H1 (cell line): ENCODE measurements around the gene SEMA4C. TPM values are rescaled to one million over a fixed set of nuclear protein-coding genes. Genes with fewer than 3 reads are reported as not detected.

Experiments used
- CTCF ChIA-PET: fragments of 300-600 bp; sonication (Branson Sonifier 250); formaldehyde crosslinking; loops from one replicate; lab custom pipeline; 2021; ENCODE audit not compliant: partially characterized antibody; lab: Charles Lee
- POLR2A ChIA-PET: fragments of 300-600 bp; sonication (Branson Sonifier 250); formaldehyde crosslinking; loops from one replicate; lab custom pipeline; 2021; ENCODE audit warnings: inconsistent platforms; ENCODE audit not compliant: partially characterized antibody; lab: Charles Lee
- DNase-seq, 2 experiments: peaks; one replicate each; pipeline versions ENCODE4 v3.0.0 to v3.0.0-alpha.2; 2010 to 2022; ENCODE audit warnings: low spot score in 2 of 2, low read depth in 1 of 2, mixed read lengths in 1 of 2
- FAIRE-seq: peaks from 2 replicates; lab custom pipeline; 2011; peaks lifted over from hg19 to GRCh38; lab: Jason Lieb, UNC
- H2AFZ ChIP-seq: 2 replicates; pipeline ENCODE4 v1.8.1; 2012; ENCODE audit warnings: low read length, inconsistent platforms
- H2AK5ac ChIP-seq: 2 replicates; pipeline ENCODE4 v1.6.1; 2013; ENCODE audit warnings: low read depth, low read length
- H2BK120ac ChIP-seq: replicated peaks from 2 replicates; pipeline ENCODE3; 2013; ENCODE audit warnings: low read depth, low read length, inconsistent platforms
- H2BK12ac ChIP-seq: 2 replicates; pipeline ENCODE4 v1.6.1; 2013; ENCODE audit warnings: low read depth, low read length
- H2BK15ac ChIP-seq: 2 replicates; pipeline ENCODE4 v1.6.1; 2013; ENCODE audit warnings: low read length
- H2BK20ac ChIP-seq: 2 replicates; pipeline ENCODE4 v1.6.1; 2013; ENCODE audit warnings: low read length
- H2BK5ac ChIP-seq: 2 replicates; pipeline ENCODE4 v1.6.1; 2013; ENCODE audit warnings: low read depth, low read length
- H3K14ac ChIP-seq: 2 replicates; pipeline ENCODE4 v1.6.1; 2013; ENCODE audit warnings: inconsistent platforms; ENCODE audit not compliant: insufficient read length
- H3K18ac ChIP-seq: 2 replicates; pipeline ENCODE4 v1.6.1; 2013; ENCODE audit warnings: low read length; ENCODE audit errors: extremely low read depth
- H3K23ac ChIP-seq: 2 replicates; pipeline ENCODE4 v1.6.1; 2013; ENCODE audit warnings: inconsistent platforms; ENCODE audit not compliant: insufficient read length
- H3K23me2 ChIP-seq: 2 replicates; pipeline ENCODE4 v1.6.1; 2013; ENCODE audit warnings: low read depth, low read length
- H3K27ac ChIP-seq: 2 replicates; pipeline ENCODE4 v1.6.1; 2011; ENCODE audit warnings: low read depth, low read length, inconsistent platforms
- H3K27me3 ChIP-seq, 4 experiments: replicated peaks in 1 of 4; 1 replicate in 1 of 4; 2 replicates in 3 of 4; pipeline versions ENCODE4 v1.6.1 to v1.8.1; 2011 to 2013; ENCODE audit warnings: low read length in 3 of 4, mild to moderate bottlenecking in 3 of 4, inconsistent platforms in 2 of 4, mixed read lengths in 2 of 4, moderate library complexity in 1 of 4; ENCODE audit not compliant: control insufficient read depth in 3 of 4, insufficient read depth in 3 of 4; ENCODE audit errors: extremely low read depth in 1 of 4
- H3K36me3 ChIP-seq, 4 experiments: 2 replicates each; pipeline versions ENCODE4 v1.6.1 to v1.8.1; 2011 to 2013; ENCODE audit warnings: mild to moderate bottlenecking in 4 of 4, low read length in 3 of 4, moderate library complexity in 2 of 4, control low read depth in 1 of 4, inconsistent platforms in 1 of 4; ENCODE audit not compliant: insufficient read depth in 4 of 4, control insufficient read depth in 2 of 4
- H3K4ac ChIP-seq: replicated peaks from 2 replicates; pipeline ENCODE3; 2013; ENCODE audit warnings: low read length, low read depth, mixed read lengths, inconsistent platforms; ENCODE audit not compliant: insufficient read length
- H3K4me1 ChIP-seq, 4 experiments: replicated peaks in 1 of 4; 1 replicate in 1 of 4; 2 replicates in 3 of 4; pipeline versions ENCODE4 v1.6.1 to v1.8.1; 2011 to 2013; ENCODE audit warnings: low read length in 3 of 4, inconsistent platforms in 2 of 4, mixed read lengths in 1 of 4; ENCODE audit not compliant: insufficient read depth in 4 of 4, control insufficient read depth in 3 of 4
- H3K4me2 ChIP-seq, 2 experiments: 2 replicates each; pipeline versions ENCODE4 v1.6.1 to v1.8.1; 2011 to 2013; ENCODE audit warnings: low read depth in 2 of 2, low read length in 2 of 2, control low read depth in 1 of 2, inconsistent platforms in 1 of 2, mild to moderate bottlenecking in 1 of 2; ENCODE audit not compliant: insufficient read depth in 1 of 2
- H3K4me3 ChIP-seq, 4 experiments: fragments of 200-600, 300-600 bp in 1 of 4; sonication (generic), shearing (Covaris generic), sonication (Bioruptor Twin) in 1 of 4; 2 replicates each; pipeline versions ENCODE4 v1.5.1 to v1.8.1; 2011 to 2016; ENCODE audit warnings: low read length in 4 of 4, low read depth in 3 of 4, control low read depth in 2 of 4, inconsistent platforms in 2 of 4, mild to moderate bottlenecking in 2 of 4, mixed read lengths in 1 of 4, moderate library complexity in 1 of 4; ENCODE audit not compliant: insufficient read depth in 2 of 4; ENCODE audit errors: extremely low read depth in 1 of 4
- H3K56ac ChIP-seq: replicated peaks from 2 replicates; pipeline ENCODE3; 2013; ENCODE audit warnings: low read depth, mild to moderate bottlenecking, mixed read lengths, low read length, inconsistent platforms; ENCODE audit not compliant: insufficient read length
- H3K79me1 ChIP-seq: 2 replicates; pipeline ENCODE4 v1.6.1; 2013; ENCODE audit warnings: low read depth, low read length, control low read depth
- H3K79me2 ChIP-seq, 2 experiments: 2 replicates each; pipeline versions ENCODE4 v1.6.1 to v1.8.1; 2012 to 2013; ENCODE audit warnings: low read length in 2 of 2, mild to moderate bottlenecking in 2 of 2, inconsistent platforms in 1 of 2; ENCODE audit not compliant: insufficient read depth in 2 of 2, control insufficient read depth in 1 of 2
- H3K9ac ChIP-seq, 4 experiments: replicated peaks in 1 of 4; 1 replicate in 1 of 4; 2 replicates in 3 of 4; pipeline versions ENCODE4 v1.6.1 to v1.8.1; 2011 to 2013; ENCODE audit warnings: low read depth in 3 of 4, low read length in 3 of 4, control low read depth in 2 of 4, mild to moderate bottlenecking in 2 of 4, moderate library complexity in 2 of 4, inconsistent platforms in 1 of 4; ENCODE audit errors: extremely low read depth in 1 of 4
- H3K9me3 ChIP-seq, 2 experiments: 2 replicates each; pipeline versions ENCODE4 v1.6.1 to v1.8.1; 2012 to 2013; ENCODE audit warnings: mild to moderate bottlenecking in 2 of 2, moderate library complexity in 2 of 2, control low read depth in 1 of 2, inconsistent platforms in 1 of 2, low read depth in 1 of 2, low read length in 1 of 2, mixed read lengths in 1 of 2; ENCODE audit not compliant: insufficient read depth in 2 of 2
- H4K20me1 ChIP-seq, 2 experiments: replicated peaks in 1 of 2; 2 replicates each; pipeline versions ENCODE3 to v1.8.1; 2011 to 2013; ENCODE audit warnings: inconsistent platforms in 2 of 2, low read length in 2 of 2, mild to moderate bottlenecking in 1 of 2; ENCODE audit not compliant: insufficient read depth in 2 of 2, control insufficient read depth in 1 of 2
- H4K5ac ChIP-seq: 2 replicates; pipeline ENCODE4 v1.6.1; 2013; ENCODE audit warnings: low read length, low read depth, mixed read lengths, inconsistent platforms; ENCODE audit not compliant: insufficient read length
- H4K8ac ChIP-seq: 2 replicates; pipeline ENCODE4 v1.8.0; 2013; ENCODE audit warnings: mild to moderate bottlenecking, moderate library complexity, low read length, inconsistent platforms; ENCODE audit not compliant: insufficient read depth; ENCODE audit errors: extremely low read depth
- H4K91ac ChIP-seq: replicated peaks from 2 replicates; pipeline ENCODE3; 2013; ENCODE audit warnings: low read length, mixed read lengths, inconsistent platforms; ENCODE audit not compliant: insufficient read length
- ATF3 ChIP-seq: IDR thresholded peaks from 2 replicates; pipeline ENCODE4 v1.6.1; 2011; ENCODE audit warnings: low read depth, mild to moderate bottlenecking, low read length; ENCODE audit not compliant: insufficient read depth
- BACH1 ChIP-seq: IDR thresholded peaks from 2 replicates; pipeline ENCODE4 v1.6.1; 2012; ENCODE audit warnings: low read length, improper control_type of control experiment
- EGR1 ChIP-seq: IDR thresholded peaks from 2 replicates; pipeline ENCODE4 v1.6.1; 2011; ENCODE audit warnings: low read depth, low read length, borderline replicate concordance
- KDM5A ChIP-seq: fragments of 200-600 bp; IDR thresholded peaks from 2 replicates; pipeline ENCODE4 v1.7.1; 2012; ENCODE audit warnings: mild to moderate bottlenecking, low read length, inconsistent platforms, mixed read lengths
- POLR2A ChIP-seq, 2 experiments: IDR thresholded peaks; 1 replicate in 1 of 2; 2 replicates in 1 of 2; pipeline ENCODE4 v1.6.1; 2011; ENCODE audit warnings: low read depth in 2 of 2, low read length in 2 of 2, mild to moderate bottlenecking in 2 of 2; ENCODE audit errors: control extremely low read depth in 1 of 2
- SIN3A ChIP-seq, 2 experiments: IDR thresholded peaks in 1 of 2; conservative IDR thresholded peaks in 1 of 2; 2 replicates each; pipeline ENCODE4 v1.6.1; 2011 to 2012; ENCODE audit warnings: low read length in 2 of 2, improper control_type of control experiment in 1 of 2, low read depth in 1 of 2, mild to moderate bottlenecking in 1 of 2
- WGBS, 2 experiments: shearing (Covaris generic) in 1 of 2; methylation state at CpG; one replicate each; pipeline versions ENCODE4 v1.1.6 to v1.1.7; 2013 to 2015; ENCODE audit warnings: low lambda C conversion rate in 2 of 2, mixed read lengths in 2 of 2, inconsistent platforms in 1 of 2, low coverage in 1 of 2, missing lambda C conversion rate in 1 of 2; ENCODE audit not compliant: insufficient replicate concordance in 2 of 2, insufficient coverage in 1 of 2, insufficient read length in 1 of 2; ENCODE audit errors: extremely low coverage in 1 of 2, missing lambda C conversion rate in 1 of 2; 5-methylcytosine and 5-hydroxymethylcytosine counted together
- polyA plus RNA-seq, 7 experiments: library from polyadenylated mRNA; depleted of rRNA in 3 of 7; stranded (reverse) in 5 of 7; unstranded in 2 of 7; fragments of >200 nt in 5 of 7; fragments of 200-250 nt in 2 of 7; gene quantifications; 1 replicate in 5 of 7; 2 replicates in 1 of 7; 4 replicates in 1 of 7; pipeline versions ENCODE4 v1.2.1 to v1.2.3, GENCODE V29; 2011 to 2013; ENCODE audit warnings: missing spikeins in 2 of 7, mixed read lengths in 2 of 7
- total RNA-seq: library from RNA; stranded (reverse); fragmentation: NEBNext Ultra II Directional; extraction: Animal tissue kit (Norgen Biotek cat#: 25700); gene quantifications from 2 replicates; pipeline ENCODE4 v1.2.1, GENCODE V29; 2021

The SEMA4C gene
- total and polyA plus RNA-seq, 2 of the 8 experiments (the other 6 are each of a cell fraction or from before 2014, with no cell fraction given): 47.5 to 67.3 TPM

- Histone ChIP-seq H3K56ac (no peak overlapping the region), H4K20me1 (peaks cover 0 to 6% of the 10 kb centered on the region in 2 experiments), H4K8ac (no peak overlapping the region; the same call in 1 of the 2 replicates), H2BK20ac (no peak overlapping the region), H3K14ac (no peak overlapping the region), H3K4ac (no peak overlapping the region), H3K4me2 (peak overlapping the region; percentile 60 to 75), H3K9ac (no peak overlapping the region), H2BK5ac (peak overlapping the region; percentile 71; the same call in 1 of the 2 replicates), H3K23ac (no peak overlapping the region), H3K79me2 (no peaks in the 10 kb centered on the region), H2BK12ac (0 out of 2 replicates have a peak overlapping the region, but pooled peaks have one; percentile 27), H2BK120ac (no peak overlapping the region), H3K36me3 (peaks cover 19 to 59% (median 29%) of the 10 kb centered on the region in 4 experiments), H3K18ac (peak overlapping the region; percentile 60; the same call in 1 of the 2 replicates), H4K5ac (no peak overlapping the region), H3K4me1 (peaks cover 3 to 18% (median 13%) of the 10 kb centered on the region in 4 experiments), H2AK5ac (0 out of 2 replicates have a peak overlapping the region, but pooled peaks have one; percentile 32), H3K79me1 (peaks cover 3% of the 10 kb centered on the region; the same call in 1 of the 2 replicates), H2AFZ (no peak overlapping the region), H3K27me3 (no peaks in the 10 kb centered on the region), H4K91ac (no peak overlapping the region), H2BK15ac (0 out of 2 replicates have a peak overlapping the region, but pooled peaks have one; percentile 61), H3K27ac (peak overlapping the region; percentile 69; the same call in 1 of the 2 replicates), H3K9me3 (no peaks in the 10 kb centered on the region), H3K23me2 (no peaks in the 10 kb centered on the region; the same call in 1 of the 2 replicates), H3K4me3 (peak overlapping the region in 1 of 4 experiments; percentile 50; a peak in 2 of 8 replicates)
- 62% methylated on average over 11 of the region's 11 CpGs; no CpG with 5 or more reads in 1 of the 2 experiments for WGBS, 2 experiments
- ChIA-PET CTCF (interaction anchor here (1.7 to 4.5 kb wide), 5 partner anchors 10 to 70 kb away, joined by 4 to 30 read pairs (median 6); partner anchors contain the start of genes ANKRD39 and CNNM3), POLR2A (interaction anchor here (1.1 to 4.4 kb wide), 8 partner anchors 12 to 74 kb away, joined by 3 to 39 read pairs (median 6); partner anchors contain the start of genes ANKRD23, ANKRD39 and CNNM3)
- FAIRE-seq: no peak
- TF ChIP-seq SIN3A (conservative IDR thresholded peaks at IDR 0.05 in 1 of 2, IDR thresholded peaks at IDR 0.05 in 1 of 2; ENCODE audit: low read depth in 1 of 2, low read length in 2 of 2) (no peak), KDM5A (no peak), EGR1 (no peak), POLR2A (IDR thresholded peaks at IDR 0.05; ENCODE audit: control extremely low read depth in 1 of 2, low read depth in 2 of 2, low read length in 2 of 2) (no peak), BACH1 (no peak), ATF3 (no peak)
- no peak for DNase-seq
Measured at GRCh38 chr2:96832408-96832753, 37.5 kb downstream of the SEMA4C start.
